NCI-H1694 treated with DMSO at 0.1 percent for 48 hours (cell line): ENCODE data around the gene BRME1.
A peak's percentile ranks its signal among the peaks of the same experiment; 100 is the strongest.

Experiments
- DNase-seq: peaks from one replicate; lab custom pipeline; 2025; lab: John Stamatoyannopoulos, UW

BRME1 gene

GRCh38 chr19:13844130-13844631 is 61.7 kb downstream of the BRME1 start:
- DNase-seq = no peak

- no peak for DNase-seq
Observed at GRCh38 chr19:13843104-13843921, 62.6 kb downstream of the BRME1 start.

- no peak for DNase-seq
Observed at GRCh38 chr19:13842291-13843103, 63.4 kb downstream of the BRME1 start.

- no peak for DNase-seq
Observed at GRCh38 chr19:13841962-13842290, 64.0 kb downstream of the BRME1 start.

GRCh38 chr19:13841086-13841961 is 64.6 kb downstream of the BRME1 start:
- no peak for DNase-seq

GRCh38 chr19:13840305-13841085 is 65.4 kb downstream of the BRME1 start:
- DNase-seq = no peak

GRCh38 chr19:13839938-13840304 is 66.0 kb downstream of the BRME1 start:
- DNase-seq = no peak

- DNase-seq = peak; percentile 25
Observed at GRCh38 chr19:13839130-13839937, 66.6 kb downstream of the BRME1 start.

- no peak for DNase-seq
Observed at GRCh38 chr19:13838435-13839129, 67.3 kb downstream of the BRME1 start.

GRCh38 chr19:13835791-13836723 is 69.9 kb downstream of the BRME1 start:
- no peak for DNase-seq

- no peak for DNase-seq
Observed at GRCh38 chr19:13834244-13835069, 71.5 kb downstream of the BRME1 start.

GRCh38 chr19:13833330-13834243 is 72.3 kb downstream of the BRME1 start:
- peak; percentile 66 for DNase-seq
